Measurements from ENCODE around the gene ZNF106.

ZNF106 gene

DNA sequence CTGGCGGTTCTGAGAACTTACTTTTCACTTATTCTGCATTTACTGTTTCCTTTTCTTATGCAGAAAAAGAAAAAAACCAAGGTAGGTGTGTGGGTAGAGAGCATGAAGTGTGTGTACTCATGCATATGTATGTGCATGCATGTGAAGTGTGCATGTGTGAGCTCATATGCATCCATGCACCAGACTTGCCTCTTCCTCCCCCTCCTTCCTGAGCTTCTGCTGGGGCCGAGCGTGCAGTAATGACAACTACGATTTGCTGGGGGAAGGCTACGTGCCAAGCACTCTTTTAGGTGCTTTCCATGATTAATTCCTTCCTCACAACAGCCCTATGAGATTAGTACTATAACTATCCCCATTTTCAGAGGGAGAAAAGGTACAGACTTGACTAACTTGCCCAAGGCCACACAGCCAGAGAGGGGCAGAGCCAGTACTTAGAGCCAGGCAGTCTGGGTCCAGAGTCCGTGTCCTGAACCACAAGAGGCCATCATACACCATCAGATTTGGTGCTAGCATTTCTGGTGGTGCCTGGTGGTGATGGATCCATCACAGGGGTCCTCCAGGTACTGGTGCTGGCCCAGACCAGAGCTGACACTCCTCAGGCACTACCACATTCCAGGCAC lies 85.0 kb downstream of the ZNF106 start:
- DNase-seq (ENCODE audit: low read depth), result no peak

DNA sequence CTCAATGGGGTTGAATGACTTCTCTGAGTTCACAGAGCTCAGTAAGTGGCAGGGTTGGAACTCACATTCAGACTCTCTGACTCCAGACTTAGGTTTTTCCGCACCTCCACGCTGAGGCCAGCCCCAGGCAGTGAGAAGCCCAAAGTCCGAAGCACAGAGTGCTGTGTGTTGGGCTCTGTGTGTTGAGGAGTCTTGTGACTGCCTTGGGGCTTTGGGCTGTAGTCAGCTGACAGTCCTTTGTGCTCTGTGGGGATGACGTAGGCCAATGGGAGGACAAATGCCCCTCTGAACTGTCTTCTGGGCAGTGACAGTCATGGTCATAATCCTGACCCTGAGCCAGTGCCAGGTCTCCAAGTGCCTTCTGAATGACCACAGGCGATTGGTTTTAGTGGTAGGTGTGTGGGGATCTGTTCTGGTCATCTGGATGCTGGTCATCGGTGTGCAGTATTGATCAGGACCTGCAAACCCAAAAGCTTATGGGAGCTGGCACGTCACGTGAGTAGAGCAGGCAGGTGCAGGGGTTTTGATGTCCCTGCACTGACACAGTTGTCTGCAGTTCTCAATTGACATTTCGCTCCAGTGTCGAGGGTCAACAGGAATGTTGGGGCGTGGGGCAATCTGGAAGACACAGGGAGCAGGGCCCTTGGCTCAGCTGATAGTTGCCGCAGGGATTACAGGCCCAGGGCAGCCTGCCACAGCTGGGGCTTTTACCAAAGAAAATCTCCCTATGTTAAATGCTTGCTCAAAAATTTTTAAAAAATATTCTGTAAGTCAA lies 86.3 kb downstream of the ZNF106 start:
- no peak for DNase-seq (ENCODE audit: low read depth)

DNA sequence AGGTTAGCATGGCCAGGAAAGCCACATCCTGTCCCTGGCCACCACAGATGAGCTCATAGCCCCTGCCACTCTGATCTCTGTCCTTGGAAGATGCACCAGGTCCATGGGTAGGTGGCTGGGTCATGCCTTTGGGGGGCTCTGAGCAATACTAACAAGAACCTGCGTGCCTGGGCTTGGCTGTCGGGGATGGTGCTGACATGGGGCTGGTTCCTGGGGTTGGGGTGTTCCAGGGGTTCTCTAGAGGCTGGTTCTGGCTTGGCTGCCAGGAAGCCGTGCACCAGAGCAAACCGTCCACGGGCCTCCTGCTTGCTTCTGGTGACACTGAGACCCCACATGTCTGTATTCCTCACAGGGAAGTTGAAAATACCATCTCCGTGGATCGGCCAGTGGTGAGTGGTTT lies 87.6 kb downstream of the ZNF106 start:
- no peak for DNase-seq (ENCODE audit: low read depth)

DNA sequence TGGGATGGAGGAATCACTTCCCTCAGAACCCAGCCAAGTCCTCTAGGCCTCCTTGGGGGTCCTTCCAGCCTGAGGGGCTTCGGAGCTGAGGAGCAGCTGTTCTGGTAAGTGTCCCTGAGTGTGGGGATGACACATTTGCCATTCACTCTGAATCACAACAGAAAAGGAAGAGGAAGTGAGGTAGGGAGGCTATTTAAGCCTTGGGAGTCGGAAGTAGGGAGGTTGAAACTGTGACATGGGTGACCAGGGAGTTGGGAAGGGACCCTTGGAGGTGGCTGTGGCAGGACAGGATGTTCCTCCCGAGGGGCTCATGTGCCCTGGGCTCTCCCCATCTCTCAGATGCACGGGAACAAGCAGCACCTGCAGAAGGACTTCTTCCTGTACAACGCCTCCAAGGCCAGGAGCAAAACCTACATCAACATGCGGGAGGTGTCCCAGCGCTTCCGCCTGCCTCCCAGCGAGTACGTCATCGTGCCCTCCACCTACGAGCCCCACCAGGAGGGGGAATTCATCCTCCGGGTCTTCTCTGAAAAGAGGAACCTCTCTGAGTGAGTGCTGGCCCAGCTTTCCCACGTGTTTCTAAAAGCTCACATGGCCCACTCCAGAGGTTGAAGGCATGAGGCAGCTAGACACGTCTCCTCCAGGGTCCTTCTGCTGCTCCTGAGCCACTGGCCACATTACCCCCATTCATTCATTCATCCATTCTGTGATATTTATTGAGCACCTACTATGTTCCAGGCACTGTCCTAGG lies 88.3 kb downstream of the ZNF106 start:
- no peak for DNase-seq (ENCODE audit: low read depth)

DNA sequence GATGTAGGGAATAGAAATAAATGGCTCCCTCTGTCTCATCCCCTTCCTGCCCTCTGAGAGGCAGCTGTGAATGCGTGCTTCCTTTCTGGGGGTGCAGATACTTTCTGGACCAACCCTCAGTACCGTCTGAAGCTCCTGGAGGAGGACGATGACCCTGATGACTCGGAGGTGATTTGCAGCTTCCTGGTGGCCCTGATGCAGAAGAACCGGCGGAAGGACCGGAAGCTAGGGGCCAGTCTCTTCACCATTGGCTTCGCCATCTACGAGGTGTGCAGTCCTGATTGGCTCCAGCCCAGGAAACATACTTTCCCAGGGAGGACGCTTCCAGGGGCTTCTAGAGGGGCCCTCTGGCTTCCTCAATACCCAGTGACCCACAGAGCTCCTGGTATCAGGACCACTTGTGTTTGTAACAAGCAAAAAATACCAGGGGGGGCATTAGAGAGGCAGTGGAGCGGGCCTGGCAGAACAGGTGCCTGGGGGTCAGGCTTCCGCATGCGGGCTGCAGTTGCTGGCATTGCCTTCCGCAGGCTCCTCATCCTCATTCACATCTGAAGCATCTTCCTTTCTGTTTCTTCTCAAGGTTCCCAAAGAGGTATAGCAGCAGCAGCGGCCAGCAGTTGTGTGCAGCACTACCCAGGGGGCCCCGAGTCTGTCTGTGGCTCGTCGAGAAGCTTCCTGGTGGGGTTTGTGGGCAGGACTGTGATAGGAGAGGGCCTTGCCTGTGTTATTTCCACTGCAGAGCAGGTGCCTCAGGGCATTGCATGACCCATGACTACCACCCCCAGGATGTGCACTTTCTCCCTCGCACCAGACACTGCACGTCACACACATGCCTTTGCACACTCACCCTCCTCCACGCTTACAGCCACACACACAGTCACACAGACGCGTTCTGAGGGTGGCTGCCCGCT lies 89.1 kb downstream of the ZNF106 start:
- no peak for DNase-seq (ENCODE audit: low read depth)

DNA sequence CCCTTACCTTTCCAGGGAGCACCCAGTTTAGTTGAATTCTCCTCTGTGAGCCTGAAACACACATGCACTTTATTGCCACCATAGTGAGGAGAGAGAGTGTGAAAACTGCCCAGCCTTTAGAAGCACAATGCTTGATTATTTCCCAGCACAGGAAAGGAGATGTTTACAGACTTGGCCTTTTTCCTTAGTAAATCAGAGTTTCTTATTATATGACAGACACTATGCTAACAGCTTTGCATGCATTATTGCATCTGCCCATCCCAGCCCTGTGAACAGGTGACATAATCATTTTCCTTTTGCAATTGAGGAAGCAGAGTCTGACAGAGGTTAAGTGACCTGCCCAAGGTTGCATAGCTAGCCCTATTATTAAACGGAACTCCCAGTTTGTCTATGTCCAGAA lies 95.1 kb downstream of the ZNF106 start:
- DNase-seq (ENCODE audit: low read depth), result no peak

DNA sequence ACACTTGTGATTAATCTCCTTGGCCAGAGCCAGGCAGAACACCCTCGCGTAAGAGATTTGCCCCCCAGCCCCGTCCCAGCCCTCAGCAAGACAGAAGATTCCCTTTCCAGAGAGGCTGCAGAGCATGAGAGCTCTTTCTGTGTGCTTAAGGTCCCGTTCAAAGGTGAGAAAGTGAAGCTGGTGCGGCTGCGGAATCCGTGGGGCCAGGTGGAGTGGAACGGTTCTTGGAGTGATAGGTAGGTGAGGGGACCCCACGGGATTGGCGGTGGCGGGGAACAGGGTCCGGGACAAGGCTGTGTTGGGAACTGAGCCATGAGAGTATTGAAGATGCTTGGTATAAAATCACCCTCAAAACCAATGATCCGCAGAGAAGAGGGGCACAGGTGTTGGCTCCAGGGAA lies 96.8 kb downstream of the ZNF106 start:
- no peak for DNase-seq (ENCODE audit: low read depth)

DNA sequence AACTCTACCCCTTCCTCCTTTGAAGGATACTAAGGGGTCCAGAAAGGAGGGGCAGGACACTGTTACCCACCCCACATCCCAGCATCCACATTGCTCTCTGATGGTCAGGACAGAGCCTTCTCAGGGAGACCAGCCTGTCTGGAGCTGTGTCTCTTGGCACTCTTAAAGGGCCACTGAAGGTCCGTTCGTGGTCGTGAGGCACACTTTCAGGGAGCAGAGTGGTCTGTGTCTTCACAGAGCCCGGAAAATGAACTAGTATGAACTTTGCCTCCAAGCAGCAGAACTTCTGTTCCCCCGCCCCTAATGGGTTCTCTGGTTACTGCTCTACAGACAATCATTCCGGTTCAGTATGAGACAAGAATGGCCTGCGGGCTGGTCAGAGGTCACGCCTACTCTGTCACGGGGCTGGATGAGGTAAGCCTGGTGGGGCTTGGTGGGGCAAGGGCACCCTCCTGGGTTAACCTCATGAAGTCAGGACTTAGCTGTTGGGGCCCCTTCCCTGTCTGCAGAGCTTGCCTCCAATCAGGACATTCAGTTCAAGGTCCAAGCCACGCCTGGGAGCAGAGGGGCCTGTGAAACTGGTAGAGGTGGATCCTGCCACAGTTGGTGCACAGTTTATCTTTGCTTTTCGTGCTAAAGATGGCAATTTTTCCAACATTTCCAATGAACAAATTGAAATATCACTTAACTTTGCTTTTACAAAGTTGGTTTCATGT lies 98.5 kb downstream of the ZNF106 start:
- no peak for DNase-seq (ENCODE audit: low read depth)

DNA sequence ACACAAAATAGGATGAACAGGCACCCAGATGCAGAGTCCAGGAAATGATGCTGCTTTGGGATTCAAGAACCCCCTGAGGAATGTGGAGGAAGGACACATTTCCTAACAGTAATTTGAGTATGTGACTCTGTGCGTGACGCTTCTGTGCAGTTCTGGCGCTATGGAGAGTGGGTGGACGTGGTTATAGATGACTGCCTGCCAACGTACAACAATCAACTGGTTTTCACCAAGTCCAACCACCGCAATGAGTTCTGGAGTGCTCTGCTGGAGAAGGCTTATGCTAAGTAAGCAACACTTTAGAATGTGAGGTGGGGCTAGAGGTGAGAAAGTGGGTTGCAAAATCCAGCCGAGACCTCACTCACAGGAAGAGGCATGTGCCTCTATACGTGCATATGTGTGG lies 103.3 kb downstream of the ZNF106 start:
- no peak for DNase-seq (ENCODE audit: low read depth)

DNA sequence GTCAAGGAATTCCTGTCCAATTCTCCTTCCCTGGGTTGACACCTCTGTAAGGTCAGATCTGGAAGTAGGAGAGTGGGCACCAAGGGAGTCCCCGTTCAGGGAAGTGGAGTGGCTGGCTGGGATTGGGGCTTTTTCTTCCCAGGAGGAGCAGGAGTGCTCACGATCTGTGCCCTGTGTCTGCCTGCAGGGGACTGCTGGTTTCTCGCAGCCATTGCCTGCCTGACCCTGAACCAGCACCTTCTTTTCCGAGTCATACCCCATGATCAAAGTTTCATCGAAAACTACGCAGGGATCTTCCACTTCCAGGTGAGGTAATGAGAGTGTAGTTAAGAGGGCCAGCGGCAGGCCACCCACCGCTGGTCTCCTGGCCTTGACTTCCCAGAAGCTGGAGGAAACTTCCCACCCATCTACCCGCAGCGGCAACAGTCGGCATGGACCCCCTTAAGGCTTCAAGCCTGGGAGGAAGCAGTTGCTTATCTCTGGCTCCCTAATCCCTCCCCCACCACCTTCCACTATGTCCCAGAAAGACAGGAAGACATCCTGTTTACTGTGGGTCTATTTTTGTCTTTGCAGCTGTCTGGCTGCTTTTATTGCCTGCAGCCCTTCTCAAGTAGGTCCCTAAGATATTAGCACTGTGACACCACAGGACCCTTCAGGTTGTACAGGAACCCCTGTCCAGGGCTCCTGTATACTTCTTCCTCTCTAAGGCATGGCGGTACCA lies 104.8 kb downstream of the ZNF106 start:
- DNase-seq (ENCODE audit: low read depth), result no peak

DNA sequence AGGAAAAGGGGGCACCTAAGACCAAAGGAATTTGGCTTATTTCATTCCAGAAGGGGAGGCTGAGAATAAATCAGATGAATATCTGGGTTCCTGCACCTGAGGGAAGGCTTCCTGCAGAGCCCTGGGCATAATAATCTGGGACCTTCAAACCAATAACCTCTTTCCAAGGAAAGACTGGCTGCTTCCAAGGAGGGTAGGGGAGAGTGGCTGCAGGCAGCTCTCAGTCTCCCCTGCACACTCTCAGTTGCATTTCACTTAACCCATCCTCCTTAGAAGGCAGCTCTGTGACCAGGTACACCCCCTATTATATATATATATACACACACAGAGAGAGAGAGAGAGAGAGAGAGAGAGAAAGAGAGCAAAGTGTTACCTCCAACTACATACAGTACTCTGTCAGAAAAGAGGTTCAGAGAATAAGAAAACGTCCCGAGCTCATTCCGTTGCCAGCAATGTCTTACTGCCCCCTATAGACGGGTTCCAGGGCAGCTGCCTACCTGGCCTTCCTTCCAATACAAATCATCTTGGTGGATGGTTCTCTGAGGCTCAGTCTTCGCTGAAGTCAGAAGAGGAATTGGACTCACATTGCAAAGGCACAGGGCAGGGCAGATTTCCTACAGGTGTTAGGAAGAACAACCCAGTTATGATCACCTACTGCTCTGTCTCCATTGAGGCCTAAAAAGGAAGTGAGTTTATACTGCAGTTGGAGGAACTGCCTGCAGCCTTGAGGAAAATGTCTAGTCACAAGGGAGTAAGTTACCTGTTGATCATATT lies 105.5 kb downstream of the ZNF106 start:
- DNase-seq (ENCODE audit: low read depth), result no peak

DNA sequence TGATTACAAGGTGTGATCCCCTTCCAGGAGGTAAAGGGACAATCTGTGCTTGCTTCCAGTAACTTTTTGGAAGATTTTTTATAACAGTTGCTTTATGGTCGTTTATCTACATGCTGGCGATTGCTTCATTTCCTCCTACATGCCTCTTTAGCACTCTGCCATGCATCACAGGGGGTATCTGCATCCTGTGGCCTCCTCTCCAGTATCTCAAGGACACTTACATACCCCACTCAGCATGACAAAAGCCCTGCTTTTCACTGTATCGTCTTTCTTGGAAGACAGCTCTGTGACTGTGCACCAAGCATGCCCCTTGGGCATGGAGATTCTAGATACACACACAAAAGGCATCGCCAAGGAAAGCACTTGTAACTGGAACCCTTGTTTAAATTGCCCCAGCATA lies 106.3 kb downstream of the ZNF106 start:
- DNase-seq (ENCODE audit: low read depth), result no peak

DNA sequence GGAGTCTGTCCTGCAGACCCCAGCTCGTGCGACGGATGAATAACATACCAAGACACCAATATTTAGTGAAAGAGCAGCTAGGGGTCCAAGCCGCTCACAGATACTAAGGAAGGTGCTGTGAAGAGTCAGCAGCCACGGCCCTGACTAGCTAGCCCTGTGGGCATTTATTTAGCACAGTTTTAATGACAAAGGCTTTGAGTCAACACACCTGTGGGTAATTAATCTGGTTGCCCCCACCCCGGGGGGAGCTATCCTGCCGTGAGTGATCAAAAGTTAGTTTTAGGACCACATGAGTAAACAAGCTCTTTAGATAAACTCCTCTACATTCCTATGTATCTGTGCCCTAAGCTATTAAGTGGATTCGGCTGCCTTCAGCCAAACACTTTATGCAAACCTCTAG lies 112.9 kb downstream of the ZNF106 start:
- DNase-seq (ENCODE audit: low read depth), result no peak

DNA sequence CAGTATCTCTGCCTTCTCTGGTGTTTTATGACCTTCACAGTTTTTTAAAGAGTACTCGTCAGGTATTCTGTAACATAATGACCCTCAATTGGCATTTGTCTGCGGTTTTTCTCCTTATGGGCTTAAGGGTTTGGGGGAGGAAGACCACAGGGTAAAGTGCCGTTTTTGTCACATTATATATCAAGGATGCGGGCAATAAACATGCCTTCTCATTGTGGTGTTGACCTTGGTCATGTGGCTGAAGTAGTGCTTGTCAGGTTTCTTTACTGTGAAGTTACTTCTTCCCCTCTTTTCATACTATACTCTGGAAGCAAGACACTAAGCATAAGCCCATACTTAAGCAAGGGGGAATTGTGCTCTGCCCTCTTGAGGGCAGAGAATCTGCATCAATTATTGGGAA lies 115.0 kb downstream of the ZNF106 start:
- no peak for DNase-seq (ENCODE audit: low read depth)

DNA sequence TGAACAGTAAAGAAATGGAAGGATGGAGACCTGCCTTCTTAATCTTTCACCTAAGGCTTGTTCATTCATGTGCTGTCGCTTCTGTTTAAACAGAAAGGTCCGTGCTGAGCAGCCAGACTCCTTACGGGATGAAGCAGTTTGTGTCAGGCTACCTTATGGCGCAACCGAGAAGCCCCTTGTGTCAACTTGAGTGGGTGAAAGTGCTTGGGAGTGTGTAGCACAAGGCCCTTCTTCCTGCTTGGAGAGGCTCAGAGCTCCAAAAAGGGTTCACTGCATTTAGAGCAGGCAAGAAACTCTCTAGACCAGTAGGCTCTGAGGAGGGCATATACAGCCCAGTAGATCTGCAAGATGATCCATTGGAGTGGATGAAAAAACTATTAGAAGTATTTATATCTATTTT lies 115.7 kb downstream of the ZNF106 start:
- no peak for DNase-seq (ENCODE audit: low read depth)

DNA sequence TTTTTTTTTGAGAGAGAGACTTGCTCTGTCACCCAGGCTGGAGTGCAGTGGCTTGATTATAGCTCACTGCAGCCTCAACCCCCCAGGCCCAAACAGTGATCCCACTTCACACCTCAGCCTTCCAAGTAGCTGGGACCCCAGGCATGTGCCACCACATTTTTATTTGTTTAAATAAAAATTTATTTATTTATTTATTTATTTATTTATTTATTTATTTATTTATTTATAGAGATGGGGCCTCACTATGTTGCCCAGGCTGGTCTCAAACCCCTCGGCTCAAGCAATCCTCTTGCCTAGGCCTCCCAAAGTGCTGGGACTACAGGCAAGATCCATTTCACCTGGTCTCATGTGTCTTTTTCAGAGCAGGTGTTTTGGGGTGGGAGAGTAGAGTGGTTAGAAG lies 116.1 kb downstream of the ZNF106 start:
- DNase-seq (ENCODE audit: low read depth), result no peak

DNA sequence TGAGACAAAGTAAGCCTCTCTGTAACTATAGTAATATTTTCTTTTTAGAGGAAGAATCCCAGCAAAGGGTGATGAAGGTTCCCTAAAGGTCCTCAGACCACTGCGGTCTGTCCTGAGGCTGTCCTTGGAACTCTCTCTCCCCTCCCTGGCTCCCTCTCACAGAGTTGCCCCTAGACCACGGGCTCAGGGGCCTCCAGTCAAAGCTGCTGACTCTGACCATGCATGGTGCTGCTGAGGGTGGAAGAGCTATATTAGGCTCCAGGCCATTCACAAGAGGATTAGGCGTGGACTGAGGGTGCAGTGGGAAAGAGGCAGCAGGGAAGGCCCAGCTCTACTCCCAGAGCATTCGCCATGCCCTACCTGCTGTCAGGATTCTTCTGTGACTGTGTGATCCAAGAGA lies 117.0 kb downstream of the ZNF106 start:
- DNase-seq (ENCODE audit: low read depth), result no peak

DNA sequence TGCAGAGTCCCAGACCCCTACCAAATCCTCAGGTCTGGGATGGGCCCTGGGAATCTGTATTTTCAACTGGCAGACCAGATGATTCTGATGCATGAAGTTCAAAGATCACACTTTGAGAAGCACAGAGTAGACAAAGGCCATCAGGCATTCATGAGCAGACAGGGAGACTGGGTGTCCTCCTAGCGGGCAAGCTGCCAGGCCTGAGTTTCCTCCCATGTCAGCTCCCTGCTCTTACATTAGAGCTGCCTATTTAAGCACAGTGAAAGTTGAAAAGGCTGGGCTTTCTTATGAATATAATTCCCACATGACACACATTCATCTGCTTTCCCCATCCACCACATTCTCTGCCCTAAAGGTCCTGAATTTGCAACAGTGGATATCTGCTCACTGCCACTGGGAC lies 117.7 kb downstream of the ZNF106 start:
- DNase-seq (ENCODE audit: low read depth), result no peak

DNA sequence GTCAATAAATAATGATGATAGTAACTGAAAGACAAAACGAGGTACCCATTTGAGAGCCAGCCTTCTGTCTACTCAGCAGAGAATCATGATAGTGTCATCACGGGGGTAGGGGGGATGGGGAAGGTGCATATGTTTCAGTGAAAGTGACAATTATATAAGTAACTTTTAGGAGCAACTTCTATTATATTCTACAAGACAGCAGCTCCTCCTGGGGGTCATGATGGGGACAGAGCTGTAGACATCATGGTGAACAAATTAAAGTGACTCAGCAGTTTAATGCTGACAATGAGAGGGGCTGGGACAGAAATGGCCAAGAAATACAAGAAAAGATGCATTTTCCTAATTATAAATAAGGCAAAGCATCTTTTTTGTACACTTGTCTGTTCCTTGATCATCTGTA lies 119.8 kb downstream of the ZNF106 start:
- DNase-seq (ENCODE audit: low read depth), result no peak

DNA sequence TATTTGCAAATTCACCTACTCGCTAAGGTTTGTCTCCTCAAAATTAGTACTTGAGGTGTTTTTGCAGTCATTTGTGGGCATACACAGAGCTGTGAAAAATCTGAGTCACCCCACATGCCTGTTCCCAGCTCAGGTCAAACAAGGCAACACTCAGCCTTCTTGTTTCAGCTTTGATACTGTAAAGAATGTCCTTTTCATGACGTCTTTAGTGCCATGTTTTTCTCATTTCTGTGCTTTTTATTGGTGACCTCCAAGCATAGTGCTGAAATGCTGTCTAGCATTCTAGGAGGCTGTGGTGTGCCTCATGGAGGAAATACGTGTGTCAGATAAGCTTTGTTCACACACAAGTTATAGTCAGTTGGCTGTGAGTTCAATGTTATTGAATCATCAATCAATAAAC lies 122.8 kb downstream of the ZNF106 start:
- no peak for DNase-seq (ENCODE audit: low read depth)

All from stimulated activated CD8-positive, alpha-beta memory T cell treated with anti-CD3 and anti-CD28 coated beads, Interleukin-7, amount 100 ng/mL, for 24 hours (primary cell).